Ovary (tissue), 3 donors: ENCODE measurements around the gene ZFP3.

Source experiments
- CTCF ChIP-seq, 3 donors: fragments of 450-650 bp in 2 of 3; fragments of 200-600 bp in 1 of 3; IDR thresholded peaks; one replicate each; pipeline versions ENCODE4 v1.5.1 to v1.8.0; 2016 to 2022; ENCODE audit warnings: antibody characterized with exemption in 3 of 3, mild to moderate bottlenecking in 1 of 3
- EP300 ChIP-seq: sonication (generic); formaldehyde crosslinking; IDR thresholded peaks from one replicate; pipeline ENCODE4 v1.6.1; 2017; ENCODE audit warnings: antibody characterized with exemption
- POLR2A ChIP-seq: fragments of 450-650 bp; IDR thresholded peaks from one replicate; pipeline ENCODE4 v1.6.1; 2017; ENCODE audit warnings: antibody characterized with exemption, mild to moderate bottlenecking, moderate library complexity
- donor health status: DM: no; HTN: no; CAD: no.

GRCh38 chr17:5044630-5045029 is 33.6 kb upstream of the ZFP3 start:
- TF ChIP-seq CTCF (IDR thresholded peaks at IDR 0.05) (no peak), POLR2A (no peak), EP300 (no peak)
